ENCODE data around the gene NFIC.
"Not testable (repeated sequence)": the region's sequence is repeated elsewhere in the genome, so short reads cannot be mapped to it uniquely, and the experiment has no call there.

NFIC gene

DNA sequence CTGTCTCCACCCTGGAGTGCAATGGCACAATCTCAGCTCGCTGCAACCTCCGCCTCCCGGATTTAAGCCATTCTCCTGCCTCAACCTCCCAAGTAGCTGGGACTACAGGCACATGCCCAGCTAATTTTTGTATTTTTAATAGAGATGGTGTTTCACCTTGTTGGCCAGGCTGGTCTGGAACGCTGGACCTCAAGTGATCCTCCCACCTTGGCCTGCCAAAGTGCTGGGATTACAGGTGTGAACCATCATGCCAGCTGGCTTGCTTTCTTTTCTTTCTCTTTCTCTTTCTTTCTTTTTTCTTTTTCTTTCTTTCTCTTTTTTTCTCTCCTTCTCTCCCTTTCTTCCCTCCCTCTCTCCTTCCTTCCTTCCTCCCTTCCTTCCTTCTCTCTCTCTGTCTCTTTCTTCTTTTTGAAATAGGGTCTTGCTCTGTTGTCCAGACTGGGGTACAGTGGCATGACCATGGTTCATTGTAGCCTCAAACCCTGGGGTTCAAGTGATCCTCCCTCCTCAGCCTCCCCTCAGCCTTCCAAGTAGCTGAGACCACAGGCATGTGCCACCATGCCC is 33.3 kb upstream of the NFIC start:
- no peaks in the 10 kb centered on the region for H3K9me2 ChIP-seq (replicated peaks; ENCODE audit: control insufficient read depth, low read length)
- no peak overlapping the region for H3K27ac ChIP-seq (ENCODE audit: low read depth, low read length)
- no peaks in the 10 kb centered on the region for H3K4me1 ChIP-seq (ENCODE audit: control insufficient read depth, low read length)
- H3K27me3 ChIP-seq (ENCODE audit: control insufficient read depth, low read length): peaks cover 4% of the 10 kb centered on the region; the same call in 1 of the 2 replicates
- no peaks in the 10 kb centered on the region for H3K9me3 ChIP-seq (ENCODE audit: control insufficient read depth, insufficient read depth, low read length)
- H3F3A ChIP-seq (ENCODE audit: control insufficient read depth, insufficient read depth): no peaks in the 10 kb centered on the region
- no peak overlapping the region for H3K4me2 ChIP-seq (ENCODE audit: low read length)
- H3K79me2 ChIP-seq (ENCODE audit: control insufficient read depth, low read length): no peaks in the 10 kb centered on the region
- no peak overlapping the region for H3K4me3 ChIP-seq (ENCODE audit: low read length)
- no peaks in the 10 kb centered on the region for H4K20me1 ChIP-seq (ENCODE audit: control insufficient read depth, insufficient read depth, low read depth, low read length)
- TF ChIP-seq, protein P1, sequence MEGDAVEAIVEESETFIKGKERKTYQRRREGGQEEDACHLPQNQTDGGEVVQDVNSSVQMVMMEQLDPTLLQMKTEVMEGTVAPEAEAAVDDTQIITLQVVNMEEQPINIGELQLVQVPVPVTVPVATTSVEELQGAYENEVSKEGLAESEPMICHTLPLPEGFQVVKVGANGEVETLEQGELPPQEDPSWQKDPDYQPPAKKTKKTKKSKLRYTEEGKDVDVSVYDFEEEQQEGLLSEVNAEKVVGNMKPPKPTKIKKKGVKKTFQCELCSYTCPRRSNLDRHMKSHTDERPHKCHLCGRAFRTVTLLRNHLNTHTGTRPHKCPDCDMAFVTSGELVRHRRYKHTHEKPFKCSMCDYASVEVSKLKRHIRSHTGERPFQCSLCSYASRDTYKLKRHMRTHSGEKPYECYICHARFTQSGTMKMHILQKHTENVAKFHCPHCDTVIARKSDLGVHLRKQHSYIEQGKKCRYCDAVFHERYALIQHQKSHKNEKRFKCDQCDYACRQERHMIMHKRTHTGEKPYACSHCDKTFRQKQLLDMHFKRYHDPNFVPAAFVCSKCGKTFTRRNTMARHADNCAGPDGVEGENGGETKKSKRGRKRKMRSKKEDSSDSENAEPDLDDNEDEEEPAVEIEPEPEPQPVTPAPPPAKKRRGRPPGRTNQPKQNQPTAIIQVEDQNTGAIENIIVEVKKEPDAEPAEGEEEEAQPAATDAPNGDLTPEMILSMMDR (IDR thresholded peaks at IDR 0.05; ENCODE audit: low read depth, low read length, poor library complexity, severe bottlenecking): no peak
- TF ChIP-seq EZH2phosphoT487 (IDR thresholded peaks at IDR 0.05; ENCODE audit: borderline replicate concordance, low read length): no peak
- H3K36me3 ChIP-seq (ENCODE audit: control insufficient read depth, low read length): no peaks in the 10 kb centered on the region

GRCh38 chr19:3333662-3334061 is 32.7 kb upstream of the NFIC start:
- Histone ChIP-seq H3K27ac (ENCODE audit: low read depth, low read length) (no peak overlapping the region), H3F3A (ENCODE audit: control insufficient read depth, insufficient read depth) (no peaks in the 10 kb centered on the region), H4K20me1 (ENCODE audit: control insufficient read depth, insufficient read depth, low read depth, low read length) (no peaks in the 10 kb centered on the region), H3K4me2 (ENCODE audit: low read length) (no peak overlapping the region), H3K4me3 (ENCODE audit: low read length) (no peak overlapping the region), H3K9me3 (ENCODE audit: control insufficient read depth, insufficient read depth, low read length) (no peaks in the 10 kb centered on the region), H3K79me2 (ENCODE audit: control insufficient read depth, low read length) (no peaks in the 10 kb centered on the region), H3K36me3 (ENCODE audit: control insufficient read depth, low read length) (no peaks in the 10 kb centered on the region), H3K9me2 (replicated peaks; ENCODE audit: control insufficient read depth, low read length) (no peaks in the 10 kb centered on the region), H3K27me3 (ENCODE audit: control insufficient read depth, low read length) (peaks cover 4% of the 10 kb centered on the region; the same call in 1 of the 2 replicates), H3K4me1 (ENCODE audit: control insufficient read depth, low read length) (no peaks in the 10 kb centered on the region)
- TF ChIP-seq, protein P1 (IDR thresholded peaks at IDR 0.05; ENCODE audit: low read depth, low read length, poor library complexity, severe bottlenecking): no peak
- no peak for TF ChIP-seq EZH2phosphoT487 (IDR thresholded peaks at IDR 0.05; ENCODE audit: borderline replicate concordance, low read length)

DNA sequence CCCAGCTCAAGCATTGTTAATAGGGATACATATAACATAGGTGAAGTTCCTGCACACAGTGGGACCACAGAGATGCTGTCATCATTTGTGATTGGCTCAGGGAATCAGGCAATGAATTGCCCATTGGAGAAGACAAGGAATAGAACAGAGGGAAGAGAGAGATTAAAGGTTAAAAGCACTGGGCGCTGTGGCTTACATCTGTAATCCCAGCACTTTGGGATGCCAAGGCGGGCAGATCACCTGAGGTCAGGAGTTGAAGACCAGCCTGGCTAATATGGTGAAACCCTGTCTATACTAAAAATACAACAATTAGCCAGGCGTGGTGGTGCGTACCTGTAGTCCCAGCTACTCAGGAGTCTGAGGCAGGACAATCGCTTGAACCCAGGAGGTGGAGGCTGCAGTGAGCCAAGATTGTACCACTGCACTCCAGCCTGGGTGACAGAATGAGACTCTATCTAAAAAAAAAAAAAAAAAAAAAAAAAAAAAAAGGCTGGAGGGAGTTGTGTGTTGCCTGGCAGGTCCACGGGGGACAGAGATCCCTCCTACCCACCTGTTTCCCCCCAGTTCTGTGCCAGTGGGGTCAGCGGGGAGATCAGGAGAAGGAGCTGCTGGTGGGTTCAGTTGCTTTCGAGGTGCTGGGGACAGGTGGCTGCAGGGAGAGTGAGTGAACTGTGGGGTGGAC is 31.5 kb upstream of the NFIC start:
- not testable (repeated sequence) for H3F3A ChIP-seq (ENCODE audit: control insufficient read depth, insufficient read depth); H3K9me2 ChIP-seq (replicated peaks; ENCODE audit: control insufficient read depth, low read length); H3K9me3 ChIP-seq (ENCODE audit: control insufficient read depth, insufficient read depth, low read length); H3K4me2 ChIP-seq (ENCODE audit: low read length); H3K4me3 ChIP-seq (ENCODE audit: low read length); H3K36me3 ChIP-seq (ENCODE audit: control insufficient read depth, low read length); H4K20me1 ChIP-seq (ENCODE audit: control insufficient read depth, insufficient read depth, low read depth, low read length); H3K27ac ChIP-seq (ENCODE audit: low read depth, low read length); H3K27me3 ChIP-seq (ENCODE audit: control insufficient read depth, low read length); H3K4me1 ChIP-seq (ENCODE audit: control insufficient read depth, low read length); H3K79me2 ChIP-seq (ENCODE audit: control insufficient read depth, low read length)

Data from DOHH2 (cell line).